Lower lobe of right lung (tissue), 2 donors: Measurements from ENCODE around the gene ZBTB42. TPM values are rescaled to one million over a fixed set of nuclear protein-coding genes. Genes with fewer than 3 reads are reported as not detected.
A peak's percentile ranks its signal among the peaks of the same experiment; 100 is the strongest.

Source experiments
- ATAC-seq, 2 donors: fragments of 200-7000 bp; cut with Tn5 transposase; one replicate each; pipeline ENCODE4 v1.9.1; 2020 to 2022; ENCODE audit warnings: mild to moderate bottlenecking in 2 of 2, moderate library complexity in 2 of 2
- DNase-seq: peaks from one replicate; pipeline ENCODE4 v3.0.0-alpha.2; 2020
- H3K27ac ChIP-seq: fragments of 200-600 bp; one replicate; pipeline ENCODE4 v1.8.0; 2022
- H3K27me3 ChIP-seq: fragments of 200-600 bp; one replicate; pipeline ENCODE4 v1.8.0; 2022; ENCODE audit warnings: low read depth
- H3K36me3 ChIP-seq: fragments of 200-600 bp; one replicate; pipeline ENCODE4 v1.8.0; 2022; ENCODE audit warnings: mild to moderate bottlenecking
- H3K4me1 ChIP-seq: fragments of 200-600 bp; one replicate; pipeline ENCODE4 v1.8.0; 2022
- H3K4me3 ChIP-seq: fragments of 200-600 bp; one replicate; pipeline ENCODE4 v1.8.0; 2022; ENCODE audit warnings: mild to moderate bottlenecking
- H3K9me3 ChIP-seq: fragments of 200-600 bp; one replicate; pipeline ENCODE4 v1.8.0; 2022
- intact Hi-C: fragments of 100-400 bp; cut with DNase I; formaldehyde crosslinking; loops from one replicate; pipeline ENCODE4 v1.11.0; 2022
- total RNA-seq: library from RNA; stranded (reverse); fragmentation: NEBNext Ultra II Directional; extraction: Animal tissue kit (Norgen Biotek cat#: 25700); gene quantifications from one replicate; pipeline ENCODE4 v1.2.1, GENCODE V29; 2021
- TF ChIP-seq, protein P1 (sequence below): fragments of 200-600 bp; IDR thresholded peaks from one replicate; pipeline ENCODE4 v1.8.0; 2022; ENCODE audit warnings: antibody characterized with exemption, mild to moderate bottlenecking
- donor health status: DM: no; HTN: yes; CAD: no; lungs with severe emphysema.

ZBTB42 gene
- total RNA-seq, 1 donor from 2014 or later, result 13.1 TPM

DNA sequence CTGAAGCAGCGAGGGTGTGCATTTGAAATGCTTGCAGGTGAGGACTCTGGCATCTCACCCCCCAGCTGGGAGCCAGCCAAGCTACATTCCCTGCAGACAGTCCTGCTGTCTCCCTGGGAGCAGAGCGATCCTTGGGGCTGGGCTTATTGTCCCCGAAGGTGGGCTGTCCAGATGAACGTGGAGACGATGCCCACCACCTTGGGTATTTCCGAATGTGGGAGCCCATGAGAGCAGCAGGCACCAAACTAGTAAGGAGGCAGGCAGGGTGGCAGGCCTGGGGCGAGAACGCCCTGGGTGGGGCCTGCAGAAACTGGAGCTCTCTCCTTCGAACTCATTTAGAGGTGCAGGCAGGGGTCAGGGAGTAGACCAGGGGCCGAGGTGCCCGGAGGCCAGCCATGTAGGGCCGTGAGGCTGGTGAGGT is 18.5 kb downstream of the ZBTB42 start:
- TF ChIP-seq, protein P1, sequence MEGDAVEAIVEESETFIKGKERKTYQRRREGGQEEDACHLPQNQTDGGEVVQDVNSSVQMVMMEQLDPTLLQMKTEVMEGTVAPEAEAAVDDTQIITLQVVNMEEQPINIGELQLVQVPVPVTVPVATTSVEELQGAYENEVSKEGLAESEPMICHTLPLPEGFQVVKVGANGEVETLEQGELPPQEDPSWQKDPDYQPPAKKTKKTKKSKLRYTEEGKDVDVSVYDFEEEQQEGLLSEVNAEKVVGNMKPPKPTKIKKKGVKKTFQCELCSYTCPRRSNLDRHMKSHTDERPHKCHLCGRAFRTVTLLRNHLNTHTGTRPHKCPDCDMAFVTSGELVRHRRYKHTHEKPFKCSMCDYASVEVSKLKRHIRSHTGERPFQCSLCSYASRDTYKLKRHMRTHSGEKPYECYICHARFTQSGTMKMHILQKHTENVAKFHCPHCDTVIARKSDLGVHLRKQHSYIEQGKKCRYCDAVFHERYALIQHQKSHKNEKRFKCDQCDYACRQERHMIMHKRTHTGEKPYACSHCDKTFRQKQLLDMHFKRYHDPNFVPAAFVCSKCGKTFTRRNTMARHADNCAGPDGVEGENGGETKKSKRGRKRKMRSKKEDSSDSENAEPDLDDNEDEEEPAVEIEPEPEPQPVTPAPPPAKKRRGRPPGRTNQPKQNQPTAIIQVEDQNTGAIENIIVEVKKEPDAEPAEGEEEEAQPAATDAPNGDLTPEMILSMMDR, result no peak
- Histone ChIP-seq H3K4me1 (peaks cover 19% of the 10 kb centered on the region), H3K9me3 (no peaks in the 10 kb centered on the region), H3K27ac (no peak overlapping the region), H3K27me3 (no peaks in the 10 kb centered on the region), H3K4me3 (no peak overlapping the region), H3K36me3 (no peaks in the 10 kb centered on the region)
- intact Hi-C loops, result no loop called here
- no peak for ATAC-seq
- DNase-seq, result no peak

DNA sequence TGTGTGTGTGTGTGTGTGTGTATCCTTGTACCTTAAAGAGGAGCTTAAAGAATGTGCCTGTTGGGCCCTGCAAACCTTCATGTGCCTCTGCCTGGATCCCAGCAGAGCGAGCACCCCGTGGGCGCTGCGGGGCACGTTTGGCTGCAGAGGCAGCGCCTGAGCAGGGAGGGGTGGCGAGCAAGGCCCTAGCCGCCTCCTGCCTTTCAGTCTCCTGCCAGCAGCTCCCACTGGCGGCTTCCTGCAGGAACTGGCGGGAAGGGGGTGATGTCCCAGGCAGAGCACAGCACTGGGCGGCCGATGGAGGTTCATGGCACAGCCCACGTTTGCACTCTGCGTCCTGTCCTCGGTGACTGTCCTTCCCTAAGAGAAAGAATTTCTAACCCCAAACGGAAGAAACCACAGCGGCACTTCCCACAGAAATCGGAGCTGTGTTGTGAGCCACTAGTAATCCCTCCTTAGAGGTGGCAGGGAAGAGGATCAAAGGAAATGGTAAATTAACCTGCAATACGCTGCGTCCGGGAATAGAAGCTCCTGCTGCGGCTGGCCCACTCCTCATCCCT is 19.8 kb downstream of the ZBTB42 start:
- Histone ChIP-seq H3K4me1 (peaks cover 21% of the 10 kb centered on the region), H3K36me3 (no peaks in the 10 kb centered on the region), H3K4me3 (no peak overlapping the region), H3K27me3 (no peaks in the 10 kb centered on the region), H3K27ac (no peak overlapping the region), H3K9me3 (no peaks in the 10 kb centered on the region)
- peak; percentile 50 to 57 for ATAC-seq
- DNase-seq, result peak; percentile 81
- intact Hi-C loops, result no loop called here
- TF ChIP-seq, protein P1, result peak; percentile 57

DNA sequence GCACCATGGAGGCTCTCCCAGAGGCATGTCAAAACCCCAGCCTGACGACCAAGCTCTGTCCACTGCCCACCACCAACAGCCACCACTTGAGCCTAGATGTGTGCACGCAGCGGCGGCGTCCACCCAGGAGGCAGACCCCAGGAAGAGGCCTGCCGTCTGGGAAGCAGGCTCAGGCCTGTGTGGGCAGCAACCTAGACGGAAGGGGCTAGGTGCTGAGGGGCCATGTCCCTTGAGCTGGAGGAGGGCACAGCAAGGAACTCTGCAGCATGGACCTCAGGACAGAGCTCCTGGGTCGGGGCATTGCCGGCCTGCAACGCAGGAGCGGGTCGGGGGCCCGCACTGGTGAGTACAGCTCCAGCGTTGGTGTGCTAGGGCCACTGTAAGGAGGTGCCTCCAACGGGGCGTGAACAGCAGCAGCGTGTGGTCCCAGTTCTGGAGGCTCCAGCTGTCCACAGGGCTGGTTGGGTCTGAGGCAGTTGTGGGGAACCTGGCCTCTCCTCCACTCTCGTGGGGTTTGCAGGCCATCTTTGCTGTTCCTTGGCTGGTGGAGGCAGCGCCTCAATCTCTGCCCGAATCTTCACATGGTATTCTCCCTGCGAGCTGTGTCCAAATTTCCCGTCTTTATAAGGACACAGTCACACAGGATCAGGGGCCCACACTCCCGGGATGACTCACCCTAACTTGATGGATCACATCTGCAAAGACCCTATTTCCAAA is 20.5 kb downstream of the ZBTB42 start:
- peaks cover 26% of the 10 kb centered on the region for H3K4me1 ChIP-seq
- no peaks in the 10 kb centered on the region for H3K9me3 ChIP-seq
- TF ChIP-seq, protein P1, result no peak
- no peak overlapping the region for H3K4me3 ChIP-seq
- DNase-seq (no peak), ATAC-seq (no peak)
- no peaks in the 10 kb centered on the region for H3K27me3 ChIP-seq
- intact Hi-C loops, result no loop called here
- no peaks in the 10 kb centered on the region for H3K36me3 ChIP-seq
- H3K27ac ChIP-seq, result no peak overlapping the region

DNA sequence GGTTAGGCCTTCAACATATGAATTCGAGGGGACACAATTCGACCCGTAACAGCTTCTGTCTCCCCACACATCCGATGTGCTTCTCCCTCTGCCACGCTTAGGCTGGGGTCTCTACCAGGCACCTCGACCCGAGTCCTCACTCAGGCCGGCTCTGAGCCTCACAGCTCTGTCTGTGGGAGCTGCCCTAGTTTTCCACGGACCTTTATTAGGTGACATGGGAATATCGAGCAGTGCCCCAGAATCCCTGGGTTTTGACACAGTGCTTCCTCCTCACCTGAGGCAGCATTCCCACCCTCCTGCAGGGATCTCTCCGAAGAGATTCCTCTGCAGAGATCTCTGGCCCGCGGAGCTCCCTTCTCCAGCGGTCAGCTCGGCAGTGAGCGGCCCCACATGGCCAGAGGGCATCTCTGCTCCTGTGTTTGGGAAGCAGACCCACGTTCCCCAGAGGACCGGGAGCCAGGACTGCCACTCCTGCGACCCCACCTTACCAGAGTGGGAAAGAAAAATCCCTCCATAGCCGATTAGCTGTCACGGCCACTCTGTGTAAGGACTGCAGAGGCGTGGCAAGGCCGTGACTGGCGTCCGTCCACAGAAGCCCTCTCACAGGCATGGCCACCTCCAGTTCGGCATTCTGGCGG is 21.2 kb downstream of the ZBTB42 start:
- no peak overlapping the region for H3K4me3 ChIP-seq
- intact Hi-C loops, result no loop called here
- H3K9me3 ChIP-seq, result no peaks in the 10 kb centered on the region
- no peak for ATAC-seq
- peaks cover 23% of the 10 kb centered on the region for H3K4me1 ChIP-seq
- TF ChIP-seq, protein P1, result no peak
- no peaks in the 10 kb centered on the region for H3K27me3 ChIP-seq
- H3K36me3 ChIP-seq, result no peaks in the 10 kb centered on the region
- DNase-seq, result no peak
- H3K27ac ChIP-seq, result no peak overlapping the region

DNA sequence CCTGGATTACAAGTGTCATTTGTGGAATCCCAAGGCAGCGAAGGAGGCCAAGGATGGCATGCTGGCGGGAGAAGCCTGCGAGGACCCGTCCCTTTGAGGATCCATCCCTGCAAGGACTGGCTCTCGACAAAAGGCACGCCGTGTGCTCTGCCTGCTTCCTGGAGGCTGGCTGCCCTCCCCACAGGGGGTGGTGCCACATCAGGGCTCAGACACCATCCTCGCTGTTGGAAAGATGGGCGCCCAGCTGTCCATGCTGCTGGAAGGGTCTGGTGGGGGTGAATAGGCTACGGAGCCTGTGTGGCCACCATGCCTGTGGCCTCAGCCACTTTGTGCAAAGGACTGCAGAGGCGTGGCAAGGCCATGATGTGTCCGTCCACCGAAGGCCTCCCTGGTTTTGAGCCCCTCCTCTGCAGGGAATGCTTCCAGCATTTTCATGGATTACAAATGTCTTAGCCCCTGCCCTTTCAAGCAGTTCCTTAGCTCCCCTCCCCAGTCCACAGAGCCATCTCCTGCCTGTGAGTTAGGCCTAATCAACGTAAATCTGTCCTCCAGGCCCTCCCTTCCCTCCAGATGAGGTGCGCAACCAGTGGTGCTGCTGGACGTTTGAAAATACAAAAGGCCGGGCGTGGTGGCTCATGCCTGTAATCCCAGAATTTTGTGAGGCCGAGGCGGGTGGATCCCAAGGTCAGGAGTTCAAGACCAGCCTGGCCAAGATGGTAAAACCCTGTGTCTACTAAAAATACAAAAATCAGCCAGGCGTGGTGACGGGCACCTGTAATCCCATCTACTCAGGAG is 22.1 kb downstream of the ZBTB42 start:
- Histone ChIP-seq H3K4me3 (no peak overlapping the region), H3K9me3 (no peaks in the 10 kb centered on the region), H3K27me3 (no peaks in the 10 kb centered on the region), H3K36me3 (no peaks in the 10 kb centered on the region), H3K27ac (no peak overlapping the region), H3K4me1 (peaks cover 24% of the 10 kb centered on the region)
- intact Hi-C loops, result no loop called here
- ATAC-seq (no peak), DNase-seq (no peak)
- TF ChIP-seq, protein P1, result no peak
